Cardiac muscle cell (in vitro differentiated cells and primary cell): ENCODE data around the gene OPALIN. TPM values are rescaled to one million over a fixed set of nuclear protein-coding genes. Genes with fewer than 3 reads are reported as not detected.

Experiments used
- DNase-seq, 2 donors: peaks; one replicate each; pipeline versions ENCODE4 v3.0.0 to v3.0.0-alpha.2; 2010 to 2017; ENCODE audit warnings: low read depth in 1 of 2, low spot score in 1 of 2
- H3K27ac ChIP-seq: fragments of 200-600 bp; sonication (generic); 2 replicates; pipeline ENCODE4 v1.5.1; 2016
- H3K27me3 ChIP-seq: fragments of 200-600 bp; sonication (generic); 2 replicates; pipeline ENCODE4 v1.6.0; 2016; ENCODE audit warnings: control low read depth
- H3K36me3 ChIP-seq: fragments of 200-600 bp; sonication (generic); 2 replicates; pipeline ENCODE4 v1.5.1; 2016; ENCODE audit warnings: control low read depth
- H3K4me1 ChIP-seq: fragments of 200-600 bp; sonication (generic); 2 replicates; pipeline ENCODE4 v1.8.1; 2017; ENCODE audit warnings: low read depth, mild to moderate bottlenecking, mixed run types
- H3K4me3 ChIP-seq: fragments of 200-600 bp; sonication (generic); 2 replicates; pipeline ENCODE4 v1.5.1; 2016; ENCODE audit warnings: mild to moderate bottlenecking
- H3K9me3 ChIP-seq: fragments of 200-600 bp; sonication (generic); 2 replicates; pipeline ENCODE4 v1.5.1; 2017; ENCODE audit warnings: low read depth, mild to moderate bottlenecking, control low read depth
- CTCF ChIP-seq: IDR thresholded peaks from 2 replicates; pipeline ENCODE4 v1.5.1; 2012; ENCODE audit warnings: low read depth, mild to moderate bottlenecking, low read length
- polyA plus RNA-seq: library from polyadenylated mRNA; unstranded; fragments of >200 nt; fragmentation: Nextera tagmentation; extraction: Ambion mirVana; gene quantifications from 2 replicates; pipeline ENCODE4 v1.2.1, GENCODE V29; 2016
- total RNA-seq: library from RNA; depleted of rRNA; stranded (reverse); fragments of >200 nt; gene quantifications from 2 replicates; pipeline ENCODE4 v1.2.3, GENCODE V29; 2016

The OPALIN gene
- total and polyA plus RNA-seq, 2 experiments from 2014 or later = not detected

- Histone ChIP-seq H3K9me3 (no peaks in the 10 kb centered on the region), H3K27ac (no peak overlapping the region), H3K4me1 (no peaks in the 10 kb centered on the region), H3K27me3 (no peaks in the 10 kb centered on the region), H3K36me3 (no peaks in the 10 kb centered on the region), H3K4me3 (no peak overlapping the region)
- no peak for TF ChIP-seq CTCF
- DNase-seq = no peak
Measured at GRCh38 chr10:96367470-96367869, 8.7 kb upstream of the OPALIN start.

DNA sequence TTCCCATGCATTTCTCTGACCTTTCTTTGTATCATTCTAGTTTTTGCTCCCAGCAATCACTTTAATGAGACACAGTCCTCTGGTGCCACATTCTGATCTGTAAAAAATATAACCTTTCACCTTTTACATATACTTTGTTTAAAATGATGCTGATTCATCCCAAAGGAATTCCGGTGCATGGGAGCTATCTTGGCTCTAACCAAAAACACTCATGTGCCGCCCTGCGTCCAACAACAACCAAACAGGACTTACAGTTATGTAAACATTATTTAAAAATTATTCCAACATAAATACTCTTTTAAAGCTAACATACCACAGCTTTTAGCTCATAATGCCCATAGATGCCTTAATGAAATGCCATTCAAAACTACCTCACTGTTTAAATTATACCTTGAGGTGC lies 7.7 kb upstream of the OPALIN start:
- Histone ChIP-seq H3K4me1 (no peaks in the 10 kb centered on the region), H3K27ac (no peak overlapping the region), H3K9me3 (no peaks in the 10 kb centered on the region), H3K36me3 (no peaks in the 10 kb centered on the region), H3K4me3 (no peak overlapping the region), H3K27me3 (no peaks in the 10 kb centered on the region)
- TF ChIP-seq CTCF = no peak
- DNase-seq = peak in 1 of 2 donors; percentile 18

DNA sequence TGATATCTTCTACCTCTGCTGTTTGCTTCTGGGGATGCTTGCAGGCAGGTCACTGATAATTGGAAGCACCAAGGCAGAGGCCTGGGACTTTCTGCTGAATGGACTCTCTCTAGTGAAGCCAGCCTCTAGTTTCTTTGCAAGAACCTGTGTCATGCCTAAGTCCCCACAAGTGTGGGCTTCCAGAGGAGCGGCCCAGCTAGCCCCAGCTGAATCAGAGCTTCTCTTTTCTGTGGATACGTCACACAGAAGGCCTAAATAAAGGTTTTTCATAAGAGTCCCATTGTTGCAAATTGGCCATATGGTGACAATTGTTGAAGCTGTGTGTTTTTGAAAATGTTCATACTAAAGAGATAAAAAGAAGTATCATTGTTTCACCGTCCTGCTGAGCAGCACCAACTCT lies 6.8 kb upstream of the OPALIN start:
- DNase-seq = no peak
- no peaks in the 10 kb centered on the region for H3K9me3 ChIP-seq
- no peaks in the 10 kb centered on the region for H3K4me1 ChIP-seq
- H3K27ac ChIP-seq = no peak overlapping the region
- no peak overlapping the region for H3K4me3 ChIP-seq
- no peaks in the 10 kb centered on the region for H3K27me3 ChIP-seq
- TF ChIP-seq CTCF = no peak
- no peaks in the 10 kb centered on the region for H3K36me3 ChIP-seq

- TF ChIP-seq CTCF = no peak
- Histone ChIP-seq H3K4me3 (no peak overlapping the region), H3K9me3 (no peaks in the 10 kb centered on the region), H3K27me3 (no peaks in the 10 kb centered on the region), H3K27ac (no peak overlapping the region), H3K4me1 (no peaks in the 10 kb centered on the region), H3K36me3 (no peaks in the 10 kb centered on the region)
- no peak for DNase-seq
Measured at GRCh38 chr10:96360766-96361165, 2.0 kb upstream of the OPALIN start.

GRCh38 chr10:96360331-96360730 lies 1.5 kb upstream of the OPALIN start:
- H3K27me3 ChIP-seq = no peaks in the 10 kb centered on the region
- H3K9me3 ChIP-seq = no peaks in the 10 kb centered on the region
- no peak for DNase-seq
- H3K36me3 ChIP-seq = no peaks in the 10 kb centered on the region
- TF ChIP-seq CTCF = no peak
- no peak overlapping the region for H3K27ac ChIP-seq
- H3K4me1 ChIP-seq = no peaks in the 10 kb centered on the region
- H3K4me3 ChIP-seq = no peak overlapping the region

GRCh38 chr10:96359616-96360015 lies 814 bp upstream of the OPALIN start:
- Histone ChIP-seq H3K27me3 (no peaks in the 10 kb centered on the region), H3K9me3 (no peaks in the 10 kb centered on the region), H3K4me3 (no peak overlapping the region), H3K36me3 (no peaks in the 10 kb centered on the region), H3K4me1 (no peaks in the 10 kb centered on the region), H3K27ac (no peak overlapping the region)
- DNase-seq = no peak
- TF ChIP-seq CTCF = no peak
